HG03378 (cell line): ENCODE results near the gene FIBP.
"Not testable (repeated sequence)": the region's sequence is repeated elsewhere in the genome, so short reads cannot be mapped to it uniquely, and the experiment has no call there.

Experiments
- ATAC-seq: cut with Tn5 transposase; IDR thresholded peaks from one replicate; pipeline ENCODE4 v1.9.1; 2021; ENCODE audit warnings: mild to moderate bottlenecking, moderate library complexity; ENCODE audit not compliant: unreplicated experiment

Gene FIBP

DNA sequence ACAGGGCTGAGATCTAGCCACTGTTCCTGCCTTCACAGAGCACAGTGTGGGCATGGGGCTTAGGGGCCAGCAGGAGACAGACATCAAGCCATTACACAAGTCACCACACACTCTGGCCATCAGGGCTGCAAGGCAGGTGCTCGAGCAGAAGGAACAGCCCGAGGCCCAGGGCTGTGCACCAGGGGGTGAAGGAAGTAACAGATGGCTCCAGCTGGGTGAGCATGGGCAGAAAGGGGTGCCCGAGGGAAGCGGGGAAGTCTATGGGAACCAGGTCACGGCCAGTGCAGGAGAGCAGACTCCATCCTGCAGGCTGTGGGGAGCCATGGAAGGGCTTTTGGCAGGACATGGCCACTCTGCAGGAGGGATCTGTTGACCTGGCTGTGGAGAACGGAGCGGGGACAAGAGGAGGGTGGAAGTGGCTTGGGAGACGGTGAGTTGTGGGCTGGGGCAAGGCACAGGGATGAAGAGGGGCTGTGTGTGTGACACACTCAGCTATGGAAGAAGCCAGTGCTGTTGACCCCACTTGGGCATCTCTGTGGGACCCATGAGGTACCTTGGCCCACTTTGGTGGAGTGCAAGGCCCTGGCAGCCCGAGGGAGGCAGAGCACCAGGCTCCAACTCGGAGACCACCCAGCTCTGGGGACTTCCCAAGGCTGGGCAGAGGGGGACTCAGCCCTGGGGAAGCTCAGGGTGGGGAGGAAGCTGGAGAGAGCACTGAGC lies 27.0 kb upstream of the FIBP start:
- no peak for ATAC-seq

DNA sequence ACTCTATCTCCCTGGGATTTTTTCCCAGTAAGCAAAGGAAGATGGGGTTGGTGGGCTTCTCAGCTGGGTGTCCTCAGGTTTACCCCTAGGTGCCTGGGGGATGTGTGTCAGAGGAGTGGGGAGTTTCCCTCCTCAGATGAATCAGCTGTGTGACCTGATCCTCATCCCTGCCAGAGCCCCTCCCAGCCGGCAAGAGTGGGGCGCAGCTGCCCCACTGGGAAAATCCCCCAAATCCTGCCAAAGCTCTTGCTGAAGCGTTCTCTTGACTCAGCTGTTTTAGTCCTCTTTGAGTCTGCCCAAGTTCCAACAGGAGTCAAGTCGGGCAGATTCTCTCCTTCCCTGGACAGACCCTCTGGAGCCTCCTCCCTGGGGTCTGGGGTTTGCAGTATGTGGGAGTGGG lies 24.6 kb upstream of the FIBP start:
- ATAC-seq, result no peak

DNA sequence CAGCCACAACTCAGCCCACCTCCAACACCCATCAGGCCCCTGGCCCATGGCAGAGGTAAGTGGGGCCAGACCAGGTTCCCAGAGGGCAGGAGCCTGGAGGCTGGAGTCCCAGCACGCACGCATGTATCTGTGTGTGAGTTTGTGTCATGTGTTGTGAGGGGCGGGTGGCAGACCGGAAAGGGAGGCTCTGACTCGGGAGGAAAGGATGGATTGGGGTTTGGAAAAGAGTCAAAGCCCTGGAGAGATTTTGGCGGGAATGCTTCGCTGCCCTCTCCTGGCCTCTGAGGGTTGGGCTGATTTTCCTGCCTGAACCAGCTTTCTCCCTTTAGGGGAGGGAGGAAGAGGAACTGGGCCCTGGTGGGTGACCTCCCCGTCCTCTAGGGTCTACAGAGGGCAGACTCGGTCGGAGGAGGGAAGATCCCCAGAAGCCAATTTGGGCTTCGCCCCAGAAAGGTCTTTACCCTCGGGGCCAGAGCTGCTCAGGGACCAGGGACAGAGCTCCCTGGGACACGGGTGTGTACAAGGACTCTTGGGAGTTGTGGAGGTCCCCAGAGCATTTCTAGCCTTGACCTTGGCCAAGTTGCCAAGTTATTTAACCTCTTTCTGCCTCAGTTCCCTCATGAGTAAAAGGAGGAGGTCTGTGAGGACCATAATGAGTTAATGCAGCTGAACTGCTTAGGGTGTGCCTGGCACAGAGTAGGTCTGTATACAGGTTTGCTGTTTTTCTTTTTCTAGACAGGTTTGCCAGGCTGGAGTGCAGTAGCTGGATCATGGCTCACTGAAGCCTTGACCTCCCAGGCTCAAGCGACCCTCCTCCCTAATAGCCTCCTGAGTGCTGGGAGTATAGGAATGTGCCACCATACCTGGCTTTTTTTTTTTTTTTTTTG lies 23.7 kb upstream of the FIBP start:
- no peak for ATAC-seq

DNA sequence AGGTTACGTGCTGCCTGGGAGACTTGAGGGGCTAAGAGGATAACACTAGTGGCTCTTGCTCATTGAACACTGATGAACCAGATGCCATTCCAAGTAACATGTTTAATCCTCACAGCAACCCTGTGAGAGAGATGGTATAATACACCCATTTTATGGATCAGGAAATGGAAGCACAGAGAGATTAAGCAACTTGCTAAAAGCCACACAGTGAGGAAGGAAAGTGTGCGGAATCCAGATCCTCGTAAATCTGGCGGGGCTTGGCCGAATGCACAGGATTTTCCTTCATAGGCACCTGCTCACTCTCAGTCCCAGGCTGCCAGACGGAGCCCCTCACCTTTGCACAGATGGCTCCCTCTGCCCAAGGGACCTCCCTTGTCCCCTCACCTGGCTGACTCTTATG lies 19.6 kb upstream of the FIBP start:
- ATAC-seq, result no peak

DNA sequence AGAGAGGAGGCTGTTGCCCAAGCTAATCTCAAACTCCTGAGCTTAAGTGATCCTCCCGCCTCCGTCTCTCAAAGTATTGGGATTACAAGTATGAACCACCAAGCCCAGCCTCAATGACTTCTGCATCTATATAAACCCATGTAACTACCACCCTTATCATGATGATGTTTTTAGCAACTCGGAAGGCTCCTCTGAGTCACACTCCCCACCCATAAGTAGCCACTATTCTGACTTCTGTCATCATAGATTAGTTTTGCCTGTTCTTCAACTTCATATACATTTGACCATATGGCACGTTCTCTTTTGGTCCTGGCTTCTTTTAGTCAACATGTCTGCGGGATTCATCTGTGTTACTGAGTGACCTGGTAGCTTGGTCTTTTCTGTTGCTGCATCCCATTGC lies 18.3 kb upstream of the FIBP start:
- ATAC-seq, result no peak

DNA sequence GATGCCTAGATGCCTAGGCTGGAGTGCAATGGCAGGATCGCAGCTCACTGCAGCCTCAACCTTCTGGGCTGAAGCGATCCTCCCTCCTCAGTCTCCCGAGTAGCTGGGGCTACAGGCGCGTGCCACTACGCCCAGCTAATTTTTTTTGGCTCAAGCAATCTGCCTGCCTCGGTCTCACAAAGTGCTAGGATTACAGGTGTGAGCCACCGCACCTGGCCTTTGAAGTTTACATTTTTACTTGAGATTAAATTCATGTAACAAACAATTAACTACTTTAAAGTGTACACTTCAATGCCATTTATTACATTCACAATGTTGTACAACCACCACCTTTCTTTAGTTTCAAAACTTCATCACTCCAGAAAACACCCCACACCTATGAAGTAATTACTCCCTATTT lies 15.4 kb upstream of the FIBP start:
- ATAC-seq, result no peak

DNA sequence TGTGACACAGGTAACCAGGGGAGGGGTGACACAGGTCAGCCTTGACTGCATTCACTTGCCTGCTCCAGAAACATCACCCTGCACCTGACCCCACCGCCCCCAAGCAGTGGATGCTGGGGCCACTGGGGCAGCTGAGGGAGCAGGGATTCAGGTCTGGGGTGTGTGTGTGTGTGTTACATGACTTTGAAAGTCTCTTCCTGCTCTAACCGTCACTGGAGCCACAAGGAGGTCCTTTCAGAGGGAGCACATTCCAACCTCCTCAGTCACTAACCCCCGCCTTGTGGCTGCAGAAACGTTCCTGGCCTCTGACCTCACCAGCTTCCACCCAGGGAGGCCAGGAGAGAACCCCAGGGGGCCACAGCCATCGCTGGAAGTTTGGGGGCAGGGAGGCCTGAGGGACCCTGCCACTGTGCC lies 14.8 kb upstream of the FIBP start:
- ATAC-seq, result no peak

DNA sequence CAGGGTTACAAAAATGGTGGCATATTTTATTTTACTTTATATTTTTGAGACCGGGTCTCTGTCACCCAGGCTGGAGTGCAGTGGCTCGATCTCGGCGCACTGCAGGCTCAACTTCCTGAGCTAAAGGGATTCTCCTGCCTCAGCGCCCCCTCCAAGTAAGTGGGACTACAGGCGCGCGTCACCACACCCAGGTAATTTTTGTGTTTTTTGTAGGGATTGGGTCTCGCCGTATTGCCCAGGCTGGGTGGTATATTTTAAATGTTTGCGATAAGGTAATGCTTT lies 12.6 kb upstream of the FIBP start:
- ATAC-seq, result no peak

DNA sequence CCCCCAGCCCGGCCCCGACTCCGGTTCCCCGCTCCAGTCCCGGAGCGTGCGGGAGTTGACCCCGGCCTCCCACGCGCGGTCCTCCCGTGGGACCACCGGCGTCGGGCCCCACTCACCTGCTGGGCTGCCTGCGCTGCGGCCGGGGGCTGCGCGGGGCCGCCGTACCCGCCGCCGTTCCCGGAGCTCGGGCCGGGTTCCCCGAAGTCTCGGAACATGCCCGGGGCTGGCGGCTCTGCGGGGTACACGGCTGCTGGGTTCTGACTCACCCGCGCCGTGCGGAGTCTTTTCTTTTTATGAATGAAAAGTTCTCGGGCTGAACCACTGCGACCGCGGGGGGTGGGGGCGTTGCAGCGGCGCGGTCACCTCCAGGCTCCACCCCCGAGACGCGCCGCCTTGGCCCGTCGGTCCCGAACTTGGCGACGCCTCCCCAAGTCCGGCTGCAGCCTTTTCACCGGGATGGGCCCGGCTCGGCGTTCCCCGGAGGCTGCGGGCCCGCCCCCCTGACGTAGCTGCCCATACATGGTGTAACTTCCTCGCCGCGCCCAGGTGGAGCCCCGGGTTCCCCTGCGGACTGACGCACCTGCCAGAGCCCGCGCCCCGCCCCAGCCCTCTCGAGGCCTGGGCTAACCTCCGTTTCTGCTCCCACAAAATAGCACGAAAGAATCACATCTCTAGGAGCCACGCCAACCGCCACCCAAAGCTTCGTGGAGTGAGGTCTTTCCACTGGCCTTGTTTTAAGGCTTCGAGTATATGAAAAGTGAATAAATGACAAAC lies 12.0 kb upstream of the FIBP start, which contains the start of gene FOSL1:
TSS of gene FOSL1 (minus strand) at position 264 of the 774 bp plus-strand sequence. CDS start at position 215, 49 bp downstream.
- ATAC-seq, result peak; percentile 49

DNA sequence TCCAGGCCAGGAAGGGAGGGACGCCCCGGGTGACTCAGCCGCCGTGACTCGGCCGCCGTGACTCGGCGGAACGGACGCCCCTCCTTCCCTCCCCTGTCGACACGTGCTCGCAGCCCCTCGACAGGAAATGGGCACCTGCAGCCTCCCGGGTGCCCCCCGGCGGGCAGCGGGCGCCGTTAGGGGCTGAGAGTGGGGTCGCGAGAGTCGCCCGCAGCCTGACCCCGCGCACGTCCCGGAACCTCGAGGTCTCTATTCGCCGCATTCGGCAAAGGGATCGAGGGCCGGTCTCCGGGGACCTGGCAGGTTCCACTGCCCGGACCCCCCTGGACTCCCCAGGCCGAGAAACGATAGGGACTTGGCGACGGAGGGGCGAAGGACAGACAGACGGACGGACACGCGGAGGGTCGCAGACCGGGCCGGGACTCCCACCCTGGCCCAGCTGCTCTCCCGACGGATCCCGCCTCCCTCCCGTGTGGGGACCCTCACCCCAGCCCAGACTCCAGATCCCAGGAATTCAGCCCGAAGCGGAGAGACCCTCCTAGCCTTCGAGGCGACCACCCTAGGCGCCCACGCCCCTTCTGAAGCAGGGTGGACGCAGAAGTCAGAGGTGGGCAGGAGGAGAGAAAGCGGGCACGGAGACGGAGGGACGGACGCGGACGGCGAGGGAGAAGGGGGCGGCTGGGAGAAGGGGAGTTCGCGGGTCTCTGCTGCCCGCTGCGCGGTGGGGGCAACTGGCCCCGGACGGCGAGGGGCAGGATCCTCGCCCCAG lies 11.3 kb upstream of the FIBP start:
- no peak for ATAC-seq

DNA sequence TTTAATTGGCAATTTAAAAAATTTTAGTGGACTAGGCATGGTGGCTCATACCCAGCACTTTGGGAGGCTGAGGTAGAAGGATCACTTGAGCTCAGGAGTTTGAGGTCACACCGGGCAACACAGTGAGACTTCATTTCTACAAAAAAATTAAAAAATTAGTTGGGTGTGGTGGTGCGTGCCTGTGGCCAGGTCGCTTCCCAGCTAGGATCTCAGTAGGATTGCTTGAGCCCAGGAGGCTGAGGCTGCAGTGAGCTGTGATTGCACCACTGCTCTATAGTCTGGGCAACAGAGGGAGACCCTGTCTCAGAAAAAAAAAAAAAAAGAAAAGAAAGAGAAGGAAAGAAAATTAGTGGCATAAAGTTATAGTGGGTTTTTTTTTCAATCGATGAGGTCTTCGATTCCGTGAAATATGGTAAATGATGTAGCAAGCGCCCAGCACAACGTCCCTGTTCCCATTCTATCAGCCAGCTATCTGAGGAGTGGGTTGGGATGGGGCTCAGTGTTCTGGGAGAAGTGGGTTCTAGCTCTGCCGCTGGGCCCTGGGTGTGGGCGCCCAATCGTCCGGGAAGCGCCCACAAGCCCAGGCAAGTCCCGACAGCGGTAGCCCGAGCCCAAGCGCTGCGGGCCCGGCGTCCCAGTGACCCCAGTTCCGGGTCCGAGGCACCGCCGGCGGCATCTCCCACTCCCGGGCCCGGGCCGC lies 10.5 kb upstream of the FIBP start:
- ATAC-seq, result no peak

DNA sequence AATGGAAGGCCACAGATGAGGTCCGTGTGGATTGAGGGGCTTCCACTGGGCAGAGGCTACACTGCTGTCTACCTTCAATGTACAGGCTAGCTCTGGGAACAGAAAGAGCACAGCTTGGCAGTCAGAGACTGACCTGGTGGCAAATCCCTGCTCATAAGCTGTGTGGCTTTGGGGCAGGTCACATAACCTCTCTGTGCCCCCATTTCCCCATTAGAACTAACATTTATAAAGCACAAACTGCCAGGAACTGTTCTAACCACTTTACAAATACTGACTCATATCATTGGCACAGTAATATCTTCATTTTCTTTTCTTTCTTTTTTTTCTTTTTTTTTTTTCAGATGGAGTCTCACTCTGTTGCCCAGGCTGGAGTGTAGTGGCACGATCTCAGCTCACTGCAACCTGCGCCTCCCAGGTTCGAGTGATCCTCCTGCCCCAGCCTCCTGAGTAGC lies 8.8 kb upstream of the FIBP start:
- no peak for ATAC-seq

DNA sequence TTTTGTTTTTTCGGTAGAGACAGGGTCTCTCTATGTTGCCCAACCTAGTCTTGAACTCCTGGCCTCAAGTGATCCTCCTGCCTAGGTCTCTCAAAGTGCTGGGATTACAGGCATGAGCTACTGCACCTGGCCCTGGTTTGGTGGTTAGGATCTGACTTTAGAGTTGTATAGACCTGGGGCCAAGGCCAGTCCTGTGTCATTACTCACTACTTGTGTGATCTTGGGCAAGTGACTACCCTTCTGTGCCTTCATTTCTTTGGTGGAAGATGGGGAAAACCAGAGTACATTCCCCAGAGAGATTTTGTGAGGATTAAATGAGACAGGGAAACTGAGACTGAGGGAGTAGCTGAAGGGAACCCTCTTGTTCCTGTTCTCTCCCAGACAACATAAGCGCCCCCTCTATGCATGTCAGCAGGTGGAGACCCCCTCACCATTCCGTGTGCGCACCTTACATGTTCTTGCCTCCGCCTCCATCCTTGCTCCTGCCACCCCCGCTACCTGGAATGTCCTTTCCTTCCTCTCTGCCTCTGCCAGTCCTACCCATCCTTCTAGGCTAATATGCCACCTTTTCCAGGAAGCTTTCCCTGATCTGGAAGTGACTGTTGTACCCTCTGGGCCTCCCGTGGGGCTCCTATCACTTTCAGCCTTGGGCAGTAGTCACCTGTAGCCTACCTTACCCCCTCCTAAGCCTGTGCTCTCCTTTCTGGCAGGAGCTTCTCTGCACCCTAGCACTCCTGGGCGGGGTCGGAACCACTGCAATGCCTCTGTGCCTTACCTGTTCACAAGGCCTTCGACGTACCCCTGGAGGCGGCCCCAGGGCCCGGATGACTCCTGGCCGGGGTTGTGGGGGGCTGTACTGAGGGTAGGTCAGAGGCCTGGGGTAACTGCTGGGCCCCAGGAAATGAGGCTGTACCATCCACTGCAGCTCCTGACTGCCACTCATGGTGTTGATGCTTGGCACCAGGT lies 8.0 kb upstream of the FIBP start:
- ATAC-seq, result no peak

DNA sequence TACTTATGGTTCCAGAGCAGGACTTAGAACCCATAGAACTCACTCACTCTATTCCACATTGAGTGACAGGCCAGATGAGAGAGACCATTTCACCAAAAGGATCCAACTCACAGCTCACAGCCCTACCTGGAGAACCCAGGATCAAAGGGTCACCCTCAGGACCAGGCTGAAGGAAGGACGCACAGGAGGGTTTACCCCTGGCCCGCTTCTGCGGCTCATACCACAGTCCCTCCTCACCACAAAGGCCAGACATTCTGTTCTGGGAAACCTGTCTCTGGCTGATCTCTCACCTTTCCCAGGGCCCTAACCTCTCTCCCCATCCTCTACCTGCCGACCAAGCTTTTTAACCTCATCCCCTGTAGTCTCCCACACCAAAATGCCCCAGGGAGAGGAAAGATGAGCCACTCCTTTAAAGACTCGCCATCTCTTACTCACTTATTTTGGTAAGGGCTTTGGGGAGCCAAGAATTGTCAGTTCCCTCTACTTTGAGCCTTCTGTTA lies 7.3 kb upstream of the FIBP start:
- no peak for ATAC-seq

DNA sequence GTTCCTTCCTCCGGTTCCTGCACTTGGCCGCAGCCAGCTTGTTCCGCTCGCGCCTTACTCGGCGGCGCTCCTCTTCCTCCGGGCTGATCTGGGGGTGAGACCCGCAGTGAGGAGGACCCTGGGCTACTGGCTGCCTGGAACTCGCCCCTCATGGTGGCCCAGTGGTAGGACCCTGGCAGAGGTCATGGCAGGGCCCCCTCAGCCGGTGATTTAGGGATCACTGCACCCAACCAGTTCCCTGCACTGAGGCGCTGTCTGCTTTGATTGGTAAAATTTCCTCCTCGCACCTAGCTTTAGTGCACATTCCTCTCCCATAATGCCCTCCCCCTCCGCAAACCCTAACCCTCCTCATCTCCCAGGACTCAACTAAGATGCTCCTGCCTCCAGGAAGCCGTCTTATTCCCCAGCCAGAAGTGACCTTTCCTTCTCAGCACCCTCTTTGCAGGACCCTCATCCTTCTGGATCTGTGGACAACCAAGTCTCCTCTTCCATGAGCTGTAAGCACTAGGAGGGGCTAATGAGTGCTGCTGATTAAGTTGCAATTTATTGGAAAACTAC lies 5.8 kb upstream of the FIBP start:
- ATAC-seq, result no peak

DNA sequence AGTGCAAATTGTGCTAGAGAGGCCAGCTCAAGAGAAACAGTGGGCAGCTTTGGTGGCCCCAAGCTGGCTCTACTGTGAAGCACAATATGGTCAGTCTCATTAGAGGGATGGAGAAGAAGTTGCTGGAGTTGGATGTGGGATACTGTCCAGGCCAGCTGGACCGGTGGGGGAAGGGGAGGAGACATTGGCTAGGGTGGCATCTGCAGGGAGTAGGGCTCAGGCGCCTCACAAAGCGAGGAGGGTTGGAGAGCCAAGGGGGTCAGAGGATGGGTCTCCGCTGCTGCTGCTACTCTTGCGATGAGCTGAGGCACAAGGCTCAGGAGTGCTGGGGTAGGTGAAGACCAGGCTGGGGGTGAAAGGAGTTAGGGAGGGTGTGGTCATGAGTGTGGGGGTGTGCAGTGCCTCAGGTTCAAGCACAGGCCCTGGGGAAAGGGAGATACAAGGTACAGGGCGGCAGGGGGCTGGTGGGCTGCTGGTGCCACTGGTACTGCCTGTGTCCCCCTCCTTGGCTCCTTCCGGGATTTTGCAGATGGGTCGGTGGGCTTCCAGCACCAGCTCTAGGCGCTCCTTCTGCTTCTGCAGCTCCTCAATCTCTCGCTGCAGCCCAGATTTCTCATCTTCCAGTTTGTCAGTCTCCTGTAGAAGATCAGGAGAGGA lies 4.5 kb upstream of the FIBP start:
- no peak for ATAC-seq

DNA sequence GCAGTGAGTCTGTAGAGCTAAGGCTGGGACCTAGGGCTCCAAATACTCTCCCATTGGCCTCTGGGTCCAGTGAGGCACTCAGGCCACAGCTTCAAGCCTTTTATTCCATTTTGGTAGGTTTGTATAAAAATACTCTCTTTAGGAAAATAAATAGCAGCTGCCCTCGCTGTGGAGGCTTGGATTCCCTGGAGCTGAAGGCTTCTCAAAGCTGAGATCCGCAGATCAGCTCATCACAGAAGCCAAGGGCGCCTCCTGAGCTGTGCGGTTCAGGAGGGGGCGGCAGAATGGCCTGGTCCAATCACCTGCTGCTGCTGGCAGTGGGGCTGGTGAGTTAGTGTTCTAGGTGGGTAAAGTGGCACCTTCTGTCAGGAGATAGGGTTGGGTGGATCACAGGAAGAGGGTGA lies 3.9 kb upstream of the FIBP start:
- ATAC-seq, result not testable (repeated sequence)
